ENCODE results near the gene CACNA2D1.

CACNA2D1 gene

GRCh38 chr7:82266081-82266480 is 177.5 kb downstream of the CACNA2D1 start:
- no peak for DNase-seq
- in situ Hi-C loops (cut with HindIII; ENCODE audit: low pct_ligation_motif_present, low pct_unique_long_range_greater_than_20kb, low sequenced_read_pairs), result no loop called here

DNA sequence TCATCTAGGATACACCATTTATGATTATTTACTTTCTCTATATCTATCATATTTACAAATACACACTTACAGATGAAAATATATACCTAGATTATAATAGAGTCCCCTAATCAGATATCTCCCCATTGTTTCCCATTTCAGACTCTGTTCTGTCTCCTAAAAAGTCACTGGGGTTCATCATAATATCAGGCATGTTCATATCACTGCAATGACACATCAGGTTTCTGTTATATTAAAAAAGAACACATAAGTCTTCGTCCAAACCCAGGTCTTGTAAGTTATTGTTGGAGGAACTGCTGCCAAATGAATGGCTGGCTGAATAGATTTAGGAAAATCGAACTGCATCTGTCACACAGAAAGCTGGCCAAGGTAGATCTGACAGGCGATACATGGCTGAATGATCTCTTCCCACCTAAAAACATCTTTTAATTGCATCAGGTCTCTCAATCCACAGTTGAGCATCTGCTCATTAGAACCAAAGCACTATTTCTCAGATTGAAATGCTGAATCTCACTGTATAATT is 178.7 kb downstream of the CACNA2D1 start:
- no peak for DNase-seq
- in situ Hi-C loops (cut with HindIII; ENCODE audit: low pct_ligation_motif_present, low pct_unique_long_range_greater_than_20kb, low sequenced_read_pairs), result no loop called here

DNA sequence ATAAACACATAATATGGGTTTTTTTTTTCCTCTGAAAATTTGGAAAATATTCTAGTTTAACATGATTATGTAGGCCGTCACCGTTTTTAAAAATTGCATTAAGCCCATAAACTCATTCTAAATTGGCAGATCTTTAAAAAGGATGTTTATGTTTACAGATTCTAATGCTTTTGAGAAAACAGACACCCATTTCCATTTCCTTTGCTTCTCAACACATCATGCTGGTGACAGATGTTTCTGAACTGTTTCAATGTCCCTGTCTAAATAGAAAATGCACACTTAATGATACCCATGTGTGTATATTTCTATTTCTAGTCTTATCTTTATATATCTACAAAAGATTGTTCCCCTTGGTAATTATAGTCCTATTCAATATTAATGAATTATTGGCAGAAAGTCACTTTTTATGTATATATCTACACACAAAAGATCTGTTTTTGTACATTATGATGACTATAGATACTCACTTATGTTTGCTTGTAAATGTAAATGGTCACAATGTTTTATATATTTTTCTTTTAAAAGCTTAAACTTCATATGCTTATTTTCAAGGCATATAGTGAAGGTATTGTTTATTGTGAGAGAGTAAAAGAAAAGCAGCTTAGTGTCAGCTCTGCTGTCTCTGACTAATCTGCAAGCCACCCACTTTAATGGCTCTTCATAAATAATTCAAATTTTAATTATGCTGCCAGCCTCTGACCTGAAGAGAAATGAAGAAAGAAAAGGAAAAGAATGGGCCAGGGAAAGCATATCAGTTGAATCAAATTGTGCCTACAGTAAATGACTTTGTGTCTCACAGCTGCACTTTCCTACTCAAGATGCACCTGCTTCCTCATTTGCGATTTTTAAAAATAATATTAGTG is 179.4 kb downstream of the CACNA2D1 start:
- in situ Hi-C loops (cut with HindIII; ENCODE audit: low pct_ligation_motif_present, low pct_unique_long_range_greater_than_20kb, low sequenced_read_pairs), result no loop called here
- DNase-seq, result no peak

GRCh38 chr7:82258181-82258580 is 185.4 kb downstream of the CACNA2D1 start:
- no peak for DNase-seq
- in situ Hi-C loops (cut with HindIII; ENCODE audit: low pct_ligation_motif_present, low pct_unique_long_range_greater_than_20kb, low sequenced_read_pairs), result no loop called here

DNA sequence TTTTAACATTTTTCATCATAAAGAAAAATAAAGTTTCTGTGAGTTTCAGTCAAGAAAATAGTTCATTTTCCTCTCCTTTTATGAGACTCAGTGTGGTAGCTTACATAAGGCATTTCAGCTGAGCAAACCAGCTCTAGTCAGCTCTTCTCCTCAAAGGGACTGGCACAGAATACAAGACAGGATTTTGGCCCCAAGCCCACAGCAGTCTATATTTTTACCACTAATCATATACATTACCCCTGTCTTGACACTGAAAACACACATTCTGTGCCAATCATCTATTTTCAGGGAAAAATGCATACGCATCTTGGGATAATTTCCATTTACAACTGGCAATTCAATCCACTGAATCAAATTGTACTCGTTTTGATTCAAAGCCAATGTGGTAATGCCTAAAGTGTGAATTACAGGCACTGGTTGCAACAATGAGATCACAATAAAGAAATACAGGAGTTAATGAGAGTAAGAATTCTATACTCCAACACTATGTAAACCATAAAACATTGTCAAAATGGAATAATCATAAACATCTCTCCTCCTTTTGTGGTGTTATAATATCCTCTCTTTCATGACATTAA is 186.4 kb downstream of the CACNA2D1 start:
- no peak for DNase-seq
- in situ Hi-C loops (cut with HindIII; ENCODE audit: low pct_ligation_motif_present, low pct_unique_long_range_greater_than_20kb, low sequenced_read_pairs), result no loop called here

DNA sequence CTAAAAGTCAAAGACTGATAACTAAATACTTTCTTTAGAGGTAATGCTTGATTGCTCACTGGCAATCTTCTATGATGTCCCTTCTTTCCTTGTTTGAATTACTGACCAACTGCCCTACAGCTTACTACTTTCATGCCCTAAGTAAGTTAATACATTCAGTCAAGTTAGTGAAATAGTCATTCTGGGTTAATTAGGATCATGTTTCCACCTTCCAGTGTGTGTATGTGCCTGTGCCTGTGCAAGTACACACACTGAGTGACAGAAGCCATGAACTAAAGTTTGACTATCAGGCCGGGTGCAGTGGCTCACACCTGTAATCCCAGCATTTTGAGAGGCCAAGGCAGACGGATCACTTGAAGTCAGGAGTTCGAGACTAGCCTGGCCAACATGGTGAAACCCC is 187.9 kb downstream of the CACNA2D1 start:
- DNase-seq, result no peak
- in situ Hi-C loops (cut with HindIII; ENCODE audit: low pct_ligation_motif_present, low pct_unique_long_range_greater_than_20kb, low sequenced_read_pairs), result no loop called here

- in situ Hi-C loops (cut with HindIII; ENCODE audit: low pct_ligation_motif_present, low pct_unique_long_range_greater_than_20kb, low sequenced_read_pairs), result no loop called here
- DNase-seq, result no peak
These were observed 193.0 kb downstream of the CACNA2D1 start for GRCh38 chr7:82250598-82250997.

DNA sequence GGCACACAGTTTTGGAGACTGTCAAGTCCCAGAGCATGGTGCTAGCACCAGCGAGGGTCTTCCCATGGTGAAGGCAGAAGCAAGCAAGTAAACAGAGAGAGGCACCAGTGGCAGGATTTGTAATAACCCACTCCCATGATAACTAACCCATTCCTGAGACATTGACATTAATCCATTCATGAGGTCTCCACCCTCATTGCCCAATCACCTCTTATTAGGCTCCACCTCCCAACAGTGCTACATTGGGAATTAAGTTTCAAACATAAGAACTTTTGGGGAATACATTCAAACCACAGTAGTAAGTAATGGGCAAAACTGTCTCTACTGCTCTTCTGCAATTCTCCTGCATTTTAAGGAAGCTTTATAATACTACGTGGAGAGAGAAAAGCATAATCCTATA is 193.6 kb downstream of the CACNA2D1 start:
- no peak for DNase-seq
- in situ Hi-C loops (cut with HindIII; ENCODE audit: low pct_ligation_motif_present, low pct_unique_long_range_greater_than_20kb, low sequenced_read_pairs), result no loop called here

DNA sequence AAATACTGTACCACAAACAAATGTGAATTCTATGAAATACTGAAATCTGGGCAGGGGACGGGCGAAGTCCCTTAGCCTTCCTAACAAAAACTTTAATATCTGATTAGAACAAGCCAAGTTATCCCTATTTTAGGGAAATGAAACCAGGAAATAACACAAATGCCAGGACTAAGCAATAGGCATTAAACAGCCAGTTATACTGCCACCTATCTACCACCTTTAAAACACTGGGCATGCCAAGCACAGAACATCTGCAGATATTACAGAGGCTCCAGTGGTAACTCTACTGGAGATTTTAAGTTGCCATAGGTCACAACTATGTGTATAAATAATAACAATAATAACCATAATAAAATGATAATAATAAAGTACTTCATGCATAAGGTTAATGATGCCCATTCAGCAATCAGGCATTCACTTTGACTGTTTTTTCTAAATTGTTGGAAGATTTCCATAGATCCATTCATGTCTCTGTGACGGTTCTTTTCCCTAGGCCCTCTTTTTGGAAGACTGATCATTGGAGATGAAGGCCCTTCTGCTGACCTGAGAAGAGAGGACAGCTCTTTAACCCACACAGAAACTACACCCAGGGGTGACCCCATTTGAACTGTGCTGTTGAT is 195.7 kb downstream of the CACNA2D1 start:
- in situ Hi-C loops (cut with HindIII; ENCODE audit: low pct_ligation_motif_present, low pct_unique_long_range_greater_than_20kb, low sequenced_read_pairs), result no loop called here
- DNase-seq, result peak; percentile 54

DNA sequence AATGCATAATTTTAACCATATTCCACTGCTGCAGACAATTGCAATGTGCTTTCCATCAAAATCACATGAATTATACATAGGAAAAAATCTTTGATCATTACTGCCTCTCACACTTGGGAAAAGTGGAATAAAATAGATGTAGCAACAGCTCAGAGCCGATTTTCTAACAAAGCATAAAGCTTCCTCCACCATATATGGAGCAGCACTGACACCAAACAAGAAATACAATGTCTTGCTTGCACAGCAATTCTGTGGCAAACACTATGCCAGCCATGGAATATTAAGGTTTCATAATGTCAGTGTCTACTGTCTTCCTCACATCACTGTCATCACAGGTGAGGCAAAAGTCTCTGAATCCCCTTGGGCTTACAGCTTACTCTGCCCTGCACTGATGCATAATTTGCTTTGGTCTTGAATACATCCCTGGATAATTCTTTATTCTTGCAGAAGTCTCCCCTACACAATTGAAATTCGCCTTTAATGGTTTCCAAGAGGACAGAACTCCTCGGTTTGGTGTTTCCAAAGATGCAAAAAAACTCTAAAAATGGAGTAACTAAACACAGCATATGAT is 198.5 kb downstream of the CACNA2D1 start:
- in situ Hi-C loops (cut with HindIII; ENCODE audit: low pct_ligation_motif_present, low pct_unique_long_range_greater_than_20kb, low sequenced_read_pairs), result no loop called here
- no peak for DNase-seq

DNA sequence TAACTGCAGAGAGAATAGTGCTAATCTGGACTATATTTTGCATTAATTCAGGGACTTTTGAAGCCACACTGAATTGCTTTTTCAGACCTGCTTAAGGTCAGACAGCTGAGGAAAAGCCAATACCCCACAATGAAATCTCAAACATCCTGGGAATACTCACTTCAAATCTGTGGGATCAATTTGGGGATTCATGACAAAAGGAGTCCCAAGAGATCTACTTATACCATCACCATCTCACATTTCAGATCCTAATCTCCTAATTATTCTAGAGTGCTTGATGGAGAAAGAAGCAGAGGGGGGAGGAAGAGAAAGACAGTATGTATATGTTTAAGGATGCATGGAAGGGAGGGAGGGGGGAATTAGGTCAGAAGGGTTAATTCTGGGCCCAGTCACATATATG is 202.2 kb downstream of the CACNA2D1 start:
- in situ Hi-C loops (cut with HindIII; ENCODE audit: low pct_ligation_motif_present, low pct_unique_long_range_greater_than_20kb, low sequenced_read_pairs), result no loop called here

DNA sequence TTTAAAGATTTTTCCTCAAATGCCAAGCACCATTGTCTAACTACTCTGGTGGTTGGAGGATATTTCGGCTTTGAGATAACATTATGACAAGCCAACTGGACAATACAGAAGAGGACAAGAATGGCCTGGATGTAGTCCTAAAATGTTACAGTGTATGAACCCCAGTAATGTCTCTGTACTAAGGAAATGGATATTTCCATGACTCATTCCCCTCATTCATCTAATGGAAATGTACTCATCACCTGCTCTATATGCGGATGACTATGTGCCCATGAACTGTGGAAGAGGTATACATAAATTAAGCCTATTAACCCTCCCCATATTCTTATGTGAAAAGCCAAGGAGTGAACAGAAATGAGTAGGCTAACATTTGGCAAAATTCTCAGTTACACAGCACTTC is 207.9 kb downstream of the CACNA2D1 start:
- DNase-seq, result no peak
- in situ Hi-C loops (cut with HindIII; ENCODE audit: low pct_ligation_motif_present, low pct_unique_long_range_greater_than_20kb, low sequenced_read_pairs), result no loop called here

More for the DNA sequence above, 202.2 kb downstream of the CACNA2D1 start:
- no peak for DNase-seq

GRCh38 chr7:82234457-82235049 is 209.0 kb downstream of the CACNA2D1 start:
- peak; percentile 77 for DNase-seq
- in situ Hi-C loops (cut with HindIII; ENCODE audit: low pct_ligation_motif_present, low pct_unique_long_range_greater_than_20kb, low sequenced_read_pairs), result no loop called here

DNA sequence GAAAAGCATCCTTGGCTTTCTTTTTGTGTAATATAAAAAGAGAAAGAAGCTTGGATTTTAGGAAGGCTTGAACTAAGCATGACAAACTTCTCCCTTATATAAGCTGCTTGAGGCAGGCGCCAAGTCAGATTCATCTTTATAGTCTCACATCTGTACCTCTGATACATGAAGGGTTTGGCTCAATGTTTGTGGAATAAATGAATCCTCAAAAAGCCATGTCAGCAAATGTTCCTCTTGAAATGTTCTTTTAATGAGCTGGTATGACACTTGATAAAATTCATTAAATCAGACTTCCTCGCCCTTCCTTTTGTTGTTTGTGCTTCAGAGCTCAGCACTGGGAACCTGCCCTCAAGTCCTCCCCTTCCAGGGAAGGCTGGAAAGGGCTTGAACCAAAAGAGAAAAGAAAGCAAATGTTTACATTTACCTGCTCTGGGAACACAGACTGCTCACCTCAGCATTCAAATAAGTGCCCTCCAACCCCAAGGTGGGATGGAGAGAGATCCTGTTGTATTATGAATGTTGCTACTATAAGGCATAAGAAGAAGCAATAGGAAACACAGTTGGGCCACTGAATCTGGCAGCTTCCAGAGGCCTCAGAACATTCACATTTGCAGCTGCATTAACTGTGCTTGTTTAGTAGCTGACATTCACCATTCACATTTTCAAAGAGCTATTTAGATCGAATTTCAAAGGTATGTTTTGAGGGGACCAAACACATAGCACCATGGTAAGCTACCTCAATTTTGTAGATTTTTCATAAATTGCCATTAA is 212.6 kb downstream of the CACNA2D1 start:
- in situ Hi-C loops (cut with HindIII; ENCODE audit: low pct_ligation_motif_present, low pct_unique_long_range_greater_than_20kb, low sequenced_read_pairs), result no loop called here
- no peak for DNase-seq

DNA sequence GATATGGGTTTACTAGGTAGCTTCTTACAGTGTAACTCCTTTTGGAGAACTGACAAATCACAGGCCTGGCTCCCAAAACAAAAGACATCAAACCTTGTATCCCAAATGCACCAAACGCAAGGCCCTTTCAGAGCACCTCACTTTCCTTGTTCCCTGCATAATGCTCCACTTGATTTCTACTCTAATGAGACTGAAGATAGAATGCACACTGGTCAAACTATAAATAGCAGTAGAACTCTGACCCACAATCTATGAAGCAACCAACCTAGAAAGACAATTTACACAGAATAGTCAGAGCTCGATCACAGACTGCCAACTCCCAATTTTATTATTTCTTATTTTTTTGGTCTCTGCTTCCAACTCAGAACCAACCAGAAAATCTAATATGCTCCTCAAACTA is 214.4 kb downstream of the CACNA2D1 start:
- no peak for DNase-seq
- in situ Hi-C loops (cut with HindIII; ENCODE audit: low pct_ligation_motif_present, low pct_unique_long_range_greater_than_20kb, low sequenced_read_pairs), result no loop called here

DNA sequence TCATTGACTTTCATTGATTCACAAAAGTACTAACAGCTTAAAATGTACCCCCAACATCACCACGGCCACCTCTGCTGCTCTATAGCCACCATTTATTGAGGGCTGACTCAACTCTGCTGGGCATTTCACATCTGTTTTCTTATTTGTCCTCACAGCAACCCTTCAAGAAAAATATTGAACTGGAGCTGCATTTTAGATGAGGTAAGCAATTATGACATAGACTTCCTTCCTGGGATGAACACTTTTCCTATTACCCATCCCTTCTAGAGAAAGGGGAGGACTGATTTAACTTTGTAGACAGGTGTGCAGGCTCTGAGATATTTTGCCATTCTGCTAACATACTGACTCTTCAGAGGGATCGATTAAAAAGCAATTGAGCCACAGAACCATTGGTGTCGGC is 217.4 kb downstream of the CACNA2D1 start:
- in situ Hi-C loops (cut with HindIII; ENCODE audit: low pct_ligation_motif_present, low pct_unique_long_range_greater_than_20kb, low sequenced_read_pairs), result no loop called here

GRCh38 chr7:82224529-82224928 is 219.0 kb downstream of the CACNA2D1 start:
- in situ Hi-C loops (cut with HindIII; ENCODE audit: low pct_ligation_motif_present, low pct_unique_long_range_greater_than_20kb, low sequenced_read_pairs), result no loop called here
- no peak for DNase-seq

More for the DNA sequence above, 217.4 kb downstream of the CACNA2D1 start:
- no peak for DNase-seq

- no peak for DNase-seq
- in situ Hi-C loops (cut with HindIII; ENCODE audit: low pct_ligation_motif_present, low pct_unique_long_range_greater_than_20kb, low sequenced_read_pairs), result no loop called here
These were observed 220.0 kb downstream of the CACNA2D1 start for GRCh38 chr7:82223580-82223979.

Data from ACHN (cell line).